ENCODE measurements around the gene CREBL2.

Gene CREBL2

GRCh38 chr12:12583510-12584178 lies 28.0 kb upstream of the CREBL2 start:
- H3K79me2 ChIP-seq (ENCODE audit: insufficient read depth, low read length): no peaks in the 10 kb centered on the region
- no peak overlapping the region for H3K9ac ChIP-seq (ENCODE audit: low read length)
- H3K9me2 ChIP-seq (ENCODE audit: low read depth, low read length): no peaks in the 10 kb centered on the region
- no peak overlapping the region for H3K4me2 ChIP-seq (ENCODE audit: low read length)
- no peak for TF ChIP-seq EZH2 (IDR thresholded peaks at IDR 0.05; ENCODE audit: borderline replicate concordance, low read length)
- no peak for TF ChIP-seq CTCF (IDR thresholded peaks at IDR 0.05; ENCODE audit: low read length)
- no peaks in the 10 kb centered on the region for H3K9me3 ChIP-seq (ENCODE audit: low read length)
- peaks cover 15% of the 10 kb centered on the region for H3K4me1 ChIP-seq (ENCODE audit: insufficient read depth, low read length, severe bottlenecking)
- no peak overlapping the region for H3K4me3 ChIP-seq (ENCODE audit: low read depth, low read length, poor library complexity, severe bottlenecking)
- no peaks in the 10 kb centered on the region for H3F3A ChIP-seq (ENCODE audit: insufficient read depth, low read length)
- no peaks in the 10 kb centered on the region for H3K36me3 ChIP-seq (ENCODE audit: insufficient read depth, low read length)
- no peak overlapping the region for H3K27ac ChIP-seq (ENCODE audit: low read depth, low read length, poor library complexity, severe bottlenecking)
- no peaks in the 10 kb centered on the region for H3K27me3 ChIP-seq (ENCODE audit: insufficient read depth, low read length)
- H2AFZ ChIP-seq (ENCODE audit: low read length): no peak overlapping the region
- no peaks in the 10 kb centered on the region for H4K20me1 ChIP-seq (ENCODE audit: insufficient read depth, low read length)

- no peaks in the 10 kb centered on the region for H3K27me3 ChIP-seq (ENCODE audit: insufficient read depth, low read length)
- no peaks in the 10 kb centered on the region for H3K36me3 ChIP-seq (ENCODE audit: insufficient read depth, low read length)
- H4K20me1 ChIP-seq (ENCODE audit: insufficient read depth, low read length): no peaks in the 10 kb centered on the region
- H3F3A ChIP-seq (ENCODE audit: insufficient read depth, low read length): no peaks in the 10 kb centered on the region
- H3K4me2 ChIP-seq (ENCODE audit: low read length): no peak overlapping the region
- peaks cover 15% of the 10 kb centered on the region for H3K4me1 ChIP-seq (ENCODE audit: insufficient read depth, low read length, severe bottlenecking)
- H2AFZ ChIP-seq (ENCODE audit: low read length): no peak overlapping the region
- H3K9me2 ChIP-seq (ENCODE audit: low read depth, low read length): no peaks in the 10 kb centered on the region
- TF ChIP-seq CTCF (IDR thresholded peaks at IDR 0.05; ENCODE audit: low read length) (no peak), EZH2 (IDR thresholded peaks at IDR 0.05; ENCODE audit: borderline replicate concordance, low read length) (no peak)
- no peaks in the 10 kb centered on the region for H3K9me3 ChIP-seq (ENCODE audit: low read length)
- no peak overlapping the region for H3K27ac ChIP-seq (ENCODE audit: low read depth, low read length, poor library complexity, severe bottlenecking)
- no peak overlapping the region for H3K9ac ChIP-seq (ENCODE audit: low read length)
- no peaks in the 10 kb centered on the region for H3K79me2 ChIP-seq (ENCODE audit: insufficient read depth, low read length)
- H3K4me3 ChIP-seq (ENCODE audit: low read depth, low read length, poor library complexity, severe bottlenecking): no peak overlapping the region
Observed at GRCh38 chr12:12585115-12585863, 26.4 kb upstream of the CREBL2 start.

- Histone ChIP-seq H4K20me1 (ENCODE audit: insufficient read depth, low read length) (no peaks in the 10 kb centered on the region), H2AFZ (ENCODE audit: low read length) (no peak overlapping the region), H3F3A (ENCODE audit: insufficient read depth, low read length) (no peaks in the 10 kb centered on the region), H3K36me3 (ENCODE audit: insufficient read depth, low read length) (no peaks in the 10 kb centered on the region), H3K9ac (ENCODE audit: low read length) (no peak overlapping the region), H3K27me3 (ENCODE audit: insufficient read depth, low read length) (no peaks in the 10 kb centered on the region), H3K4me2 (ENCODE audit: low read length) (no peak overlapping the region), H3K4me1 (ENCODE audit: insufficient read depth, low read length, severe bottlenecking) (peaks cover 13% of the 10 kb centered on the region), H3K9me3 (ENCODE audit: low read length) (no peaks in the 10 kb centered on the region), H3K9me2 (ENCODE audit: low read depth, low read length) (no peaks in the 10 kb centered on the region), H3K27ac (ENCODE audit: low read depth, low read length, poor library complexity, severe bottlenecking) (no peak overlapping the region), H3K79me2 (ENCODE audit: insufficient read depth, low read length) (no peaks in the 10 kb centered on the region), H3K4me3 (ENCODE audit: low read depth, low read length, poor library complexity, severe bottlenecking) (no peak overlapping the region)
- TF ChIP-seq EZH2 (IDR thresholded peaks at IDR 0.05; ENCODE audit: borderline replicate concordance, low read length) (no peak), CTCF (IDR thresholded peaks at IDR 0.05; ENCODE audit: low read length) (no peak)
Observed at GRCh38 chr12:12586879-12587675, 24.6 kb upstream of the CREBL2 start.

Data from OCI-LY1 (cell line).